HG02610 (cell line): Measurements from ENCODE around the gene SIM2.

Experiments used
- ATAC-seq: cut with Tn5 transposase; IDR thresholded peaks from one replicate; pipeline ENCODE4 v1.9.1; 2021; ENCODE audit warnings: mild to moderate bottlenecking, moderate library complexity; ENCODE audit not compliant: unreplicated experiment

Gene SIM2

DNA sequence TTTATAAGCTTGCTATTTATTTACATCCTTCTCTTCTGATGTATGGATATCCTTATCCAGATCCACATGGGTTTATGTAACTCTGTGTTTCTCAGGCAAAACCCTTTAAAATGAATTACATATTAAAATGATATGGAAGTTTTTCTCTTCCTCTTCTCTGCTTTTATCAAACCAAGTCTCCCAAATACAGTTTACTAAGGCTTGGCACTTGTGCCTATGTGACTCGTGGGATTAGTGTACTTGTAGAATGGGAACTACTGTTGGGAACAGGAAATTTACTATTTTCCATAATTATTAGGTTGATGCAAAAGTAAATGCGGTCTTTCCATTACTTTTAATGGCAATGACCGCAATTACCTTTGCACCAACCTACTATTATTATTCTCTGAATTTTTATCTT, 14.8 kb downstream of the SIM2 start:
- no peak for ATAC-seq

DNA sequence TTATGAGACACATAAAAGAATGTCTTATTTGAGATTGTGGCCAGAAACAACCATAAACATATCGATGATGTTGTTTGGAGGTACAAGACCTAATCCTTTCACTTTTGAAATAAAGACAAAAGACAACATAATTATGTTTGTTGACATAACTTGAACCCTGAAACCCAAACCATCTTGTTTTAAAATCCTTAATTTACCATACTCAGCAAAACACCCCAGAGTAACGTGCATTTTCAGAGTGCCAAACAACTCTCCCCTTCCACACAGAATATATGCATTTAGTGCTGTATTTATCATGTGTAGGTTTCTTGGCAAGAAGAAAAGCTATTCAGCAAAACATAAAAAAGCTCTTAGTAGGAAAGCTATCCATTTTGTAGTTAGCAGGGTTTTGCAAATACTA, 17.5 kb downstream of the SIM2 start:
- ATAC-seq, result no peak

GRCh38 chr21:36716836-36717235, 17.9 kb downstream of the SIM2 start:
- no peak for ATAC-seq

DNA sequence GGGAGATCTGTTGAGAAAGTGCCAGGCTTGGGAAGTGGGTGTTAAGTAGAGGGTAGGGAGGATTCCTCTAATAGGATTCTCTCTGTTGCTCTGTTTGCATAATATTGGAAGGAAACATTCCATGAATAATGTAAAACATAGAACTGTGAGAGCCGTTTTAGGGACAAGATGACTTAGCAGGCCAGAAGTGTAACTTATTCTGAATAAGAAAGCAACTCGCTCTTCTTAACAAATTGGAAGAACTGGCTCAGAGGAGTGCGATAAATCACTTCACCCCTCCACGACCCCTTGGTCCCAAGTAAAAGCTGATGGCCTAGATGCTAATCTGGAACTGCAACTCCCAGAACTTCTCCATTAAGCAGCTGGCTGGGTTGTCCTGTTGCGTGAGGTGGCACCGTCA, 19.1 kb downstream of the SIM2 start:
- ATAC-seq, result no peak

- ATAC-seq, result no peak
Observed at GRCh38 chr21:36718951-36719501, 20.1 kb downstream of the SIM2 start.

DNA sequence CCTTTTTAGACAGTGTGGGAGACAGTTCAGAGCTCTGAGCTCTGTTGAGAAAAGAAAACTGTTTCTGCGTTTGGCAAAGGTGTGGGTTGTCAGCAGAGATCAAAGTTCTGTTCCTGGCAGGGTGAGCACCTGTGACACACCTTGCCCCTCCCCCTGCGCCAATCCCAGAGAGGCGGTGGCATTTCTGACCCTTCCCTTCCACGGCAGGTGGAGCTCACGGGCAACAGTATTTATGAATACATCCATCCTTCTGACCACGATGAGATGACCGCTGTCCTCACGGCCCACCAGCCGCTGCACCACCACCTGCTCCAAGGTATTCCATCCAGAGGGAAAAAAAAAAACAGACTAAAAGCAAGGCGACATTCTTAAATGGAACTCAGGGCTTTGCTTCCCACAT, 20.7 kb downstream of the SIM2 start:
- ATAC-seq, result no peak

DNA sequence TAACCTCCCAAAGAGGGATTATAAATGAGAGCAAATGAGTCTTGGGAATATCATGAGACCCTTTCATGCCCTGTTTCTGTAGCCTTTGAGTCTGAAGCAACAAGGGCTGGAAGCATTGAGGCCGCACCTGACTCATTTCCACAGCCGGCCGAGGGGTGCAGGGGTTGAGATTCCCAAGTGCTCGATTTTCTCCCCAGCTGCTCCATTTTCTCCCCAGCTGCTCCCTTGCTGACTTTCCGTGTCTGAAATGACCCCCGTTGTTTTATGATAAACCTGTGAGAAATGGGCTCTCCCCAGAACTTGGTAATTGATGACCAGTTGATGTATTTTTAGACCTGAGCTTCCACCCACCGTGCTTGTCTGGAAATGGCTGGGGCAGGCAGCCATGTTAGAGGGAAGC, 22.9 kb downstream of the SIM2 start:
- no peak for ATAC-seq

DNA sequence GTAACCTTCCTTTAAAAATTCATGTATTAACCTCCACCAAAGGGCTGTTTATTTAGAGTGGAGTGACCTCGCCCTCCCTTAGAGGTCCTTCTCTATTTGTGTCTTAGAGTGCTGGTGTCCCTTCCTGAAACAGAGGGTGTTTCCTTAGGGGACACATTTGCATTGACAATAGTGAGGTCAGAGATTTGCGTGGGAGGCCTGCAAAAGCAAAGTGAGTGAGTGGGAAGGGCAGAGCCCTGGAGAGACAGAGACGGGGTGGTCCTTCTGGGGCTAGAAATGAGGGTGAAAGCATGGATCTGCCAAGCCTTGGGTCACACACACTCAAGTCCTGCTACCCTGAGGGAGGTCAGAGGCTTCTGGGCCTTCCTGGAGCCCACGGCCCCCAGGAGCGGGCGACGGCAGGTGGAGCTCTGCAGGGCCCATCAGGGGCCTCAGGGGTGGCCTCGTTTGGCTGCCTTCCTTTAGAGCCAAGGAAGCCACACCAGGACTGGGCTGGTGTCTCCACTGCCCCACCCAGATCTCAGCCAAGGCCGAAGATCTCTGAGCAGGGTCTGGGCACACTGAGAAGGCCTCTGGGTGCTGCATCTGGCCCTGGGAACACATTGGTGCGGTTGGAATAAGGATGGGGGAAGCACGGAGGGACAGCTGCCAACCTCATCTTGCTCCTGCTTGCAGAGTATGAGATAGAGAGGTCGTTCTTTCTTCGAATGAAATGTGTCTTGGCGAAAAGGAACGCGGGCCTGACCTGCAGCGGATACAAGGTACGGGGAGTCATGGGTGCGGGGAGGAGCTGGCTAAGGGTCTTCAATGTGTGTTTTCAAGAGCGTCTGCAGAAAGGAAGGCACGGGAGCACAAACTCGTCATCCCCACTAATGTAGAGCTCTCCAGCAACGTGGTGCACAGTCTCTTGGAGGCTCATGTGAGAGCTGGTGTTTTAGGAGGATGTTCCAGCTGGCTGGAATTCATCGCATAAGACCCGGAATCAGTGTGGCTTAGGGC, 23.8 kb downstream of the SIM2 start:
- no peak for ATAC-seq

GRCh38 chr21:36723371-36723881, 24.5 kb downstream of the SIM2 start:
- no peak for ATAC-seq

DNA sequence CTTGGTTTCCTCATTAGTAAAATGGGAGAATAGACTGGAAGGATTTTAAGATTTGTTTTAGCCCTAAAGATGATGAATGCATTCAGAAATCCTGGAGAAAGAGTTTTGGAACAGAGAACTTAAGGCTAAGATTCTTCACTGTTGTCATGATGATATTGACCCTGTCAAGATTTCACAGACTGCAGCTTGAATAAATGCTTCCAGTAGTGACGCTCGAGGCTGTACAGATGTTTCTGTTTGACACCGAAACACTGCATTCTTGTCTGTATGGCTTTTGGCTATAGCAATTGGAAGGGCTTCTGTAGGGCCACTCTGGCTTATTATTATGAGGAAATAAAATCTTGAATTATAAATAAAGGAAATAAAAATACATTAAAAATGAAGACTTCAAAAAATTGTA, 25.7 kb downstream of the SIM2 start:
- ATAC-seq, result no peak

- no peak for ATAC-seq
Observed at GRCh38 chr21:36725793-36726386, 27.0 kb downstream of the SIM2 start.

DNA sequence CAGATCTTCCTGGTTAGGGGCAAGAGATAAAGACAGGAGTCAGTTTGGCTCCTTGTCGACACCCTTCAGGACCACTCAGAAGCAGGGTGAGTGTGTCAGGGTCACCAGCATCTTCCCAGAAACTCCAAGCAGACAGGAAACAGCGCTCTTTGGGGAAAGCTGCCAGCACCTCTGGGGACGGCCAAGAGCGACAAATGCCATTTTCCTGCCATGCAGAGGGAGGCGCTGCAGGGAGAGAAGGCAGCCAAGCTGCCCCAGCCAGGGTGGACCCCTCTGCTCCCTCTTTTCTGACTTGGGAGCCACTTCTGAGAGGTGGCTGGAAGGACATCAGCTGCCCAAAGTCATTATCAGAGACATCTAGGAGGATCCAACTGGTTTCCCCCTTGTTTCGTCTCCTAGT, 29.0 kb downstream of the SIM2 start:
- ATAC-seq, result no peak

DNA sequence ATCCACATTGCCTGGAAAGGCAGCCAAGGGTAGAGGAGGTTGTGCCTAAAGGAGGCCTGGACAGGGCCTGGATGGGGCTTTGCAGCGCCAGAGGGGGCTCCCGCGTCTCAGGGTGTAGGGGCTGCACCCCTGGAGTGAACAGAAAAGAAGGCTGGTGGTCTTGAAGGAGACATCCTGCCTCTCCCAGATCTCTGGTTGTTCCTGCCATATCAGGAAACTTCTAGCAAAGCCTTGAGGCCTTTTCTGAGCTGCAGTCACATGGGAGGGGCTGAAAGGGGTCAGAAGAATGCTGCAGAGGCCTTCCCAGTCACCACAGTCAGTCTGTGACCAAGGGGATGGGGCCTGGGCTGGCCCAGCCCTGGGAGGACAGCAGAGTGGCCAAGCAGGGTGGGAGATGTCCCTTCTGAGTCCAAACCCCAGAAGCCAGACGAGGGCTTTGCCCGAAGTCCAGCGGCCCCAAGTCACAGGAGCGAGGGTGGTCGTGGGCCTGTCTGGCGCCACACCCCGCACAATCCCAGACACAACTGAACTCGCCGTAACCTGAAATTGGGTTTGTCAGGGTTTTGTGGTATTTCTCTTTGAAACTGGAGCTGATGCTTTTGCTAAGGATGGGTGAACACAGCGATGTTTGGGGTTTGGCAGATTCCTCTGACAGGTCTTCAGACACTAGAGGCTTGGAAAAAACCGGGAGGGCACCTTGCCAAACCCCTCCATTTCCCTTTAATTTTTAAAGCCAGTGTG, 29.6 kb downstream of the SIM2 start:
- ATAC-seq, result no peak

DNA sequence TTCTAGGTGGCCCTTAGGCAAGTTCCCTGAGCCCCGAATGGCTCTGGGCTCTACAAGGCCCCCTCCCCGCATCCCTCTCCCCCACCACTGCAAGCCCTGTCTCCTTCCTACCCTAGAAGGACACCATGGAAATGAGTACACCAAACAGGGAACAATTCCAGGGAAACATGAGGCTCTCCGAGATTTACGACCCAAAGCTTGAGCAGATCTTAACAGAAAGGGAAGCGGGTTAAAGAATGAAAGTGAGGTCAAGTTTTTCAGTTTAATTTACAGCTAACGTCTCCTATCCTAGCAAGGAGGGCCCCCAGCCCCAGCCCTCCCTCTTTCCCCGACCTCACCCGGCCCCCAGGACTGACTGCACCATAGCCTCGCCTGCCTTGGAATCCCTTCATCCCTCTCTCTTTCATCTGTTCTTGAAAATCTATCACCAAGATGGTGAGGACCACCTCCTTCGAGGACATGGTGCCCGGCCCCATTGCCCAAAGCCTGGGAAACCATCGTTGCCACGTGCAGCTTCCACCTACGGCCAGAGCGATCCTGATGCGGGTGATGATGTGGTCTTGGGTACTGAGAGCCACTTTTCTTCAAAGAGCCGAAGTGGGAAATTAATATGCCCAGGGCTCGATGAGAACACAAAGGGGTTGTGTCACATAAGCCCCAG, 30.5 kb downstream of the SIM2 start:
- no peak for ATAC-seq

- ATAC-seq, result no peak
Observed at GRCh38 chr21:36730291-36731281, 31.7 kb downstream of the SIM2 start.

- no peak for ATAC-seq
Observed at GRCh38 chr21:36732217-36732616, 33.3 kb downstream of the SIM2 start.

DNA sequence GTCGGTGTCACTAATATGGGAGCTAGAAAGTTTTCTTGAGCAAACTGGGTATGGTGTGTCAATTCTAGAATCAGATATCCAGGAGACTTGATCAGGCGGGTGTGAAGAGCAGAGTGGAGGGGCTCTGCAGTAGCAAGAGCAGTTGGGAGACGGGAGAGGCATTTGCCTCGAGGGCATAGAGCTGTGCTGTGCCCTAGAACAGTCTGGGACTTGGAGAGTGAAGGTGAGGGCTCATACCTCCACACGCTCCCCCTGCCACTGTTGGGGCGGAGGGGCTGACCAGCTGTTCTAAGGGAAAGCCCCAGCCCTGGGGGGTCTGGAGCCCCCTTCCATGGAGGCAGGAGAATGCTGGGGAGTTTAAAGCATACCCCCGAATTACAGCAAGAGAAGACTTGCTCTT, 33.8 kb downstream of the SIM2 start:
- no peak for ATAC-seq

DNA sequence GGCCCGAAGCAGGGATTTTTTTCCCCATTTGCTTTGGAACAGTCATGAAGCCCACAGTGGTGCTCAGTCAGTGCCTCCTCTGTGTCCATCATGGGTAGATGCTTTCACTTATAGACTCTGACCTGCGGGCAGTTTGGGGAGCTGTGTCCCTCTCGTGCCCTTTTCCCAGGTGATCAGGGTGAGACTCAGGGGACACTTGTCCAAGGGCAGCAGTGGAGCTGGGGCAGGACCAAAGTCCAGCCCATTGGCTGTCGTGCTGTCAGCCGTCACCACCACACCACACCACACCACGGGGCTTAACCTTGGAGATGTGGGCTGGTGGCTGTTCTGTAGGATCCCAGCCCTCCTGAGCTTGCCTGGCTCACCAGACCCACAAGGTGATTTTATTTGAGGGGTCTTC, 34.9 kb downstream of the SIM2 start:
- ATAC-seq, result no peak
